Non-pigmented ciliary epithelial cell (primary cell): ENCODE measurements around the gene RPL31.

Experiments used
- DNase-seq: peaks from one replicate; pipeline ENCODE4 v3.0.0-alpha.2; 2010; ENCODE audit warnings: low read depth

The RPL31 gene

DNA sequence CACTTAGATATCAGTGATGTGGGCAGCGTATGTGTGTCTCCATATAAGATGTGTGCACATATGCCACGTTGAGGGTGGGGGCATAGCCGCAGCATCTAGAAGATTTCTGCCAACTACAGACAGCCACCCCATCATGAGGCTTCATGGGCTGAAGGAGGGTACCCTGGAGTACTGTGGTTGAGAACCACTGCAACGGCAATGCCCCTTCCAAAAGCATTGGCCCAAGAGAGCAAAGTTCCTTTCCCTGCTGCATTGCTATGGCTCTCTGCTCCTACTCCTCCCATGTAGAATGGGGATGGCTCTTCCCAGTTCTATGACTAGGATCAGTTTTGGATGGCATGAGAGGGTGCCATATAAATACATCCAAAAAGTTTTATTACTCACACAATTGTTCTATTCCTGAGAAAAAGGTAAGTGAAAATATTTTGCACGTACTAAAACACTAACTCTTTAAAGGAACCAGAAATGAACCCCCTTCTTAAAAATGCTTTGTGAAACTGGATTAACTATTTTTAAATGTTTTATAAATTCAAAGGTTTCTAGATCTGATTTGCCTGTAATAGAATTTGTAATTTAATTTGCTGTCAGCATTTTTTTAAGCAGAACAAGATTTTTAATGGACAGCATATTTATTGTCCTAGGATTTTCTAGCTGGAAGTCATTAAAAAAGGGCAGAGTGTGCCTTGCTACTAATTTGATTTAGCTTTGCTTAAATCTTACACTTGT, 4.4 kb upstream of the RPL31 start:
- DNase-seq: no peak

DNA sequence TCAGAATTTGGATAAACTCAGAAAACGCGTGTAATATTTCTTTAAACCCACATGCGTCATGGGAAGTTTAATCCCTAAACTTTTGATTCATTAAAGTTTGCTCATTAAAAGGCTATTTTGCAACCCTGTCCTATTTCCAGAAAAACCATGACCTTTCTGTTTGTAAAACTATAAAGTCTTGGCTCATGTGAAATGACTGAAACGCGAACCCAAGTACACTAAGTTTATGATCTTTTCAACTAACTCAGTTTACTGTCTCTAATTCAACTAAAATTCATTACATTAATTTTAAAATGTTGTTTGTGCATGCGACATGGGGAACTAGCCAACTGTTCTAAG, 3.9 kb upstream of the RPL31 start:
- no peak for DNase-seq

DNA sequence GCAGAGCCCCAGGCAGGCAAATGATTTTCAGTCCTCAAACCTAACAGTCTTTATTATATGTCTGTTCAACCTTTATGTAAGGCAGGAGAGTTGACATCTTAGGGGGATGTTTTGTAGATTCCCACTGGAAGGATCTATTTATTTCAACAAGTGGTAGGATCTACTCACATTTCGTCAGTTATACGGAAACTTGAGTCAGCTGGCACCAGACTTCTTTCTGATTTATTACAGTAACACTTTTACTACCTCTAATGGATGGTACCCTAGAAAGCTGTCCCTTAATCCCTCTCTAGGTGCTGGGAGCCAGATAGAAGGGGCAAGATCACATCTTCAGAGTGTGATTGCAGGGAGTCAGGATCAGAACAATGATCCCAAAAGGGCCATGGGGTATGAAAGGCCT, 2.1 kb upstream of the RPL31 start:
- no peak for DNase-seq

DNA sequence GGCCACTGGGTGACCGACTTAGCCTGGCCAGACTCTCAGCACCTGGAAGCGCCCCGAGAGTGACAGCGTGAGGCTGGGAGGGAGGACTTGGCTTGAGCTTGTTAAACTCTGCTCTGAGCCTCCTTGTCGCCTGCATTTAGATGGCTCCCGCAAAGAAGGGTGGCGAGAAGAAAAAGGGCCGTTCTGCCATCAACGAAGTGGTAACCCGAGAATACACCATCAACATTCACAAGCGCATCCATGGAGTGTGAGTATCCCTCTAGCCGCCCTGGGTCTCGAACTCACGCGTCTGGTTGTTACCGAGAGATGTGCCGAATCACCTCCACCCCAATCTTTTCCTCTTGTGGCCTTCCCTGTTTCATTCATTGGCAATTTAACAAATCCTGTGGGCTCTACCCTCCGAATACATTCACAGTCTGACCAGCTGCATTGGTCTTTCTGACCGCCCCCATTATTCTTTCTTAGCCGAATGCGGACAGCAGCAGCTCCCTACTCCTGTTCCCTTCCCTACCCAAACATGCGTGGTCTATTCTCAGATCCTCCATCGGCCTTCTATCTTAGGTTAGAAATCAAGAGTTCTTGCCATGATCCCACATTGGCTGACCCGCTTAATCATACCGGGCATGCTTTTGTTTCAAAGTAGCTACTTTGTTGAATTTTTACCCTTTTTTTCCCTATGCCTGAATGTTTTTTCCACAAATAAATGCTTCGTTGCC, 631 bp downstream of the RPL31 start:
- DNase-seq: no peak

DNA sequence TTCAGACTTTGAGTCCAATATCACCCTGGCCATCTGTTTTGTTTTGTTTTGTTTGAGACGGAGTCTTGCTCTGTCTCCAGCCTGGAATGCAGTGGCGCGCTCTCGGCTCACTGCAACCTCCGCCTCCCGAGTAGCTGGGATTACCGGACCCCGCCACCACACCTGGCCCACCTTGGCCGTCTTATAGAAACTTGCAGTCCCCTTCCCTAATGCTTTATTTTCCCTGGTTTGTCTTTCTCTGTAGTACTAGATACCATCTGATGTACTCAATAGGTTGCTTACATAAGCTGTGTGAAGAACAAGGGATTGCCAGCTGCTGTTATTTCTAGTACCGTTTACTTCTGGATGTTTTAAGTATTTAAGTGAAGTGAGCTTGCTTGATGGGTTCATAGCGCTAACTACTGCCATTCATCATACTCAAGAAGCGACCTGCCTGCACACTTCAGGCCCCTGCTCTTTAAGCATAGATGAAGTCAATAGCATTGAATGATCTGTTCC, 1.2 kb downstream of the RPL31 start:
- no peak for DNase-seq

DNA sequence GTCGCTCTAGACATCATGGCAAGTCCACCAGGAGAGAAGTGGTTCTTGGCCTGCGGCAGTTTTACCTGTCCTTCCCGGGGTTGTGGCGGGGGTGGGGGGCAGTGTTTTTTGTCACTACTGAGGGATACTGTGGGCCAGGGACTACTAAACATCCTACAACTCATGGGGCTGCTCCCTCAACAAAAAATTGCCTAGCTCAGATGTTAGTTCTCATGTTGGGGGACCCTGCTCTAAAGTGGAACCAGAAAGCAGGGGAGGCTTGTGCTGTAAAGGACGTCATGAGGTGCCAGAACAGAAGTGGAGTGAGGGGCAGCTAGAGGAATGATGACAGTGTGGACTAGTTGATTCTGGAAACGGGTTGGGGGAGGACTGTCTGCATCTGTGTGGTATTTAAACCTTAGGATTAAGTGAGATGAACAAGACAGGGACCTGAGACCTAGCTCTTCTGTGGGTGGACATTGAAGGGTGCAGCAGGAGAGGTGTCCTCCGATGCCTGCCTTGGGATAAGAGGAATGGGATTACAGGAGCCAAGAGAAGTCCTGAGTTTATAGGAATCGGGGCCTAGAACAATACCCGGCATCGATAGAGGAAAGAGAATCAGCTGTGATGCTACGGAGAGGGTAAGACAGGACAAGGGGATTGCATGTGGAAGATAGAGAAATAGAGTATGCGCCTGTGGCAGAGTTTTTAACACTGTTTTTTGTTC, 2.7 kb downstream of the RPL31 start:
- DNase-seq: no peak

DNA sequence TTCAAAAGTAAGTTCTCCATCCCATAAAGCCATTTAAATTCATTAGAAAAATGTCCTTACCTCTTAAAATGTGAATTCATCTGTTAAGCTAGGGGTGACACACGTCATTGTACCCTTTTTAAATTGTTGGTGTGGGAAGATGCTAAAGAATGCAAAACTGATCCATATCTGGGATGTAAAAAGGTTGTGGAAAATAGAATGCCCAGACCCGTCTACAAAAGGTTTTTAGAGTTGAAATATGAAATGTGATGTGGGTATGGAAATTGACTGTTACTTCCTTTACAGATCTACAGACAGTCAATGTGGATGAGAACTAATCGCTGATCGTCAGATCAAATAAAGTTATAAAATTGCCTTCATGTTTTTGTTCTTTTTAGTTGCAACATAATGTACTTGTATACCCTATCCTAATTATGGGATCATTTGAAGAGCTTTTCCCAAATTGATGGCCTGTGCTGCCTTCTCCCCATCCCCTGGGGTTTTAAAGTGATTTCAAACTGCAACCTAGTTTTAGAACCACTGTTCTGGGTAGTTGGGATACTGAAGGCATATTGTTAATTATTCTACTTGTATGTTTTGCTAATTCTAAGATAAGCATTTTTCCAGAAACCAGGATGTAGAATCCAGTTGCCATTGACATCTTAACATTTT, 4.1 kb downstream of the RPL31 start:
- DNase-seq: no peak

DNA sequence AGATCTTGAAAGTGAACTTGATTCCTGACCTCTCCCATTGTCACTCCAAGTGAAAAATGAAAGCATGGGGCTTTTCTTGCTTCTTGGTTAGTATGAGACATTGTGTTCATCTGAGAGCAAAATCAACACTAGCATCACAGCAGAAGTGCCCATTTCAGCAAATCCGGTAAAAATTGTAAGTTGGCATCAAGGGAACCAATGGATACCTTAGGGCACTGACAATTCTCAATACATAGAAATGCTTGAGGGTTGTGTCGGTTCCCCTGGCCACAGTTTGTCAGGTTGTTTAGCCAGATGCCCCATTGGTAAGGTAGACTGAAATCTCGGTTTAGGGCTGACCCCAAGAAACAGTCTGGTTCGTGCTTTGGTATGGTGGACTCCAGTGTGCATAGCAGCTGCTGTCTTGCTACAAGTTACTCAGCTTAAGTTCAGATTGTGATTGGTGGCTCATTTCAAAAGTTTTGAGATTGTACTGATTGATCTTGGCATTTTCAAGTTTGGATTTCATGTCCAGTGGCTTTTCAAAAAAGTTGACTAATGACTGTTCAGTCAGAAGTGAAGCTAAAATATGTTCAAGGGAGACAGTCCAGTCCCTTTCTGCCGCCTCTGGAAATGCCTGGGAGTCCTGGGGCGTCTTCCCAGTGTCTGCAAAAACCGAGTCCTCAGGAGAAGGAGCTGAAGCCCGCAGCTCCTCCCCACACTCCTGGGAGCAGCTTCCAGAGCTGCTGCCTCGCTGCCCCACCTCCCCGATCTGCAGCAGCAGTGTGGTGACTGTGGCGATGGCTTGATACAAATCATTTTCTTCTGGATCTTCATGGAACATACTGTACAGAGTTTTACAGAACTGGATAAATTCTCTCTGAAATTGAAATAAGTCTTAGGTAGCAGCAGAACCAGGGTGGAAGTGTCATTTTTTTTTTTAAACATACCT, 5.6 kb downstream of the RPL31 start:
- DNase-seq: no peak

DNA sequence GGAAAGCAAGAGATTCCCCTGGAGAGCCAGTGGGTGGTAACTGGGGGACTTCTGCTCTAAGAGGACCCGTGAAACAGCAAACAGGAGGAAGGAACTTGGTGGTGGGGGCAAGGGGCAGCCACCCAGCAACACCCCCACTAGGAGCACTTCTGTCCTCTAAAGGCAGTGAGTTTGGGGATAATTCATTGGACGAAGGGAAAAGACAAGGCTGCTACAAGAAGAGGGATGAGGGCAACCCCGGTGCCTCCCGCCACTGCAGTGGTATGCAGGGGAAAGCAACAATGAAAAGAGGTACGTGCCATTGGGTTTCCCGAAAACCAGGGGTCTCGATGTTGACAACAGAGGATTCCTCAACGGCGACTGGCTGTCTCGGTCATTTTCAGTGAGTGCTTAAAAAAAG, 9.1 kb downstream of the RPL31 start:
- DNase-seq: no peak

DNA sequence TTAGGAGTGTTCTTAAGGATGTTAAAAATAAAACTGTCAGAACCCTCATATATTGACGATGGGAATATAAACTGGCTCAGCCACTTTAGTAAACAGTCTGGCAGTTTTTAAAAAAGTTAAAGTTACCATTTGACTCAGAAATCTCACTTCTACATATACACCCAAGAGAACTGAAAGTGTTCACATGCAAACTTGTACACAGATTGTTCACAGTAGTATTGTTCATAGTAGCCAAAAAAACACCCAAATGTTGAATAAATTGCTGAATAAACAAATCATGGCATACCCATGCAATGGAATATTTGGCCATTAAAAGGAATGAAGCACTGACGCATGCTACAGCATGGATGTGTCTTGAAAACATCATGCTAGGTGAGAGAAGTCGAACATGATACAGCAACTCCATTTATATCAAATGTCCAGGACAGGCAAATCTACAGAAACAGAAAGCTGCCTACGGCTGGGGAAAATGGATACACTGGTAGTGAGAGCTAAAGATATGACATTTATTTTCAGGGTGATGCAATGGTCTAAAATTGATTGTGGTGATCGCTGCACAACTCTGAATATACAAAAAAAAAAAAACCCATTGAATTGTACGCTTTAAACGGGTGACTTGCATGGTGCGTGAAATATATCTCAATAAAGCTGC, 10.1 kb downstream of the RPL31 start:
- DNase-seq: no peak

DNA sequence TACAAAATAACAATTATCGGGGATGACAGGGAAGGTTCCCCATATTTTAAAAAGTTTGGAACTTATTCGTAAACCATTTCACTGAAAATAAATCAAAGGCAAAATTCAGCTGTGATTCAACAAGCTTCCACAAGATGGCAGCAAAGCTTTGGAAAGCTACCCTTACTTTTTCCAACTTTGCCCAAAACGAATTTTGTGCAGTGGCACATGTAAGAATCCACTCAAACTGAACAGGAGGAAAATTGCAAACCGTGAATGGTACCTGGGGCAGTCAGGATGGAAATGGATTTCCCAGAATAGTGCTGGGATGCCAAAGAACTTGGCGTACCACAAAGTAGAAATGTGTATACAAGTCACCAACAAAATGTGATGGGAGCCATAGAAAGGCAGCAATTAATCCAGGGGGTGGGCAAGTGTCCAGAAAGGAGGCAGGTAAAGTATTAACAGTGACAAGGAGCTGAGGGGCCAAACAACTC, 10.7 kb downstream of the RPL31 start:
- no peak for DNase-seq

DNA sequence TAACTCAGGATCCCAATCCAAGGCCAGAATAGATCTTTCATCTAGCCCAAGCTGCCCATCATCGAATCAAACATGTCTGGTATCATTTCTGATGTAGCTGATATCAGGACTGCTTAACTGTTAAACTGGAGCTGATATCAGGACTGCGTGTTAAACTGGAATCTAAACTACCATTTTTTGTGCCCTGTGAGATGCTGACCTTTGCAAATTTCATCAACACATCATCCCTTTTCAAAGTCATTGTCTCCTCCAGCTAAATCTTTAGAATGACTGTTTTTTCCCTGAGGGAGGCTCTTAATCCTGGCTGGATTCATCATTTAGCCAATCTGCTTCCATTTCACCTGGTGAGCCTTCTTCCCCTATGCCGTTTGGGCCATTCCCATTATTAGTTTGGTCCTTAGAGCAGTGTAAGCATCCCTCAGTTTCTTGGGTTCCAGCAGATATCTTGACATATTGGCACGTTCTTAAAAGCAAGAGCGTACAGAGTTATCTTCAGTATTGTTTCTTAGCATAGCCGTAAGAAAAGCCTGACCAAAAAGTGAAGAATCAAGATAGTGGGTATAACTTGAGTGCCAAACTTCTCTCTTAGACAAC, 12.3 kb downstream of the RPL31 start:
- DNase-seq: no peak

DNA sequence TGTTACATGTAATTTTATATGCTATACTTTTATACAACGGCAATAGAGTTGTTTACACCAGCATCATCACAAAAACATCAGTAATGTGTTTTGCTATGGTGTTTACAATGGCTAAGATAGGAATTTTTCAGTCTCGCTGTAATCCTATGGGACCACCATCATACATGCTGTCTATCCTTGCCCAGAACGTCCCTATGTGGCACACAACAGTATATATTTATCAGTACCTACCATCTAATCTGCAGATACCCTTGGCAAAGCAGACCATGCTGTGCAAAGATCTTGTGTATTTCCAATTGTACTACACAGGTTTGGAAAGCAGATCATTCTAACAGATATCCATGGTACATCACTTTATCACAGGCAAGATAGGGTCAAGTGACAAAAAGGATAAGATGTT, 15.3 kb downstream of the RPL31 start:
- no peak for DNase-seq

DNA sequence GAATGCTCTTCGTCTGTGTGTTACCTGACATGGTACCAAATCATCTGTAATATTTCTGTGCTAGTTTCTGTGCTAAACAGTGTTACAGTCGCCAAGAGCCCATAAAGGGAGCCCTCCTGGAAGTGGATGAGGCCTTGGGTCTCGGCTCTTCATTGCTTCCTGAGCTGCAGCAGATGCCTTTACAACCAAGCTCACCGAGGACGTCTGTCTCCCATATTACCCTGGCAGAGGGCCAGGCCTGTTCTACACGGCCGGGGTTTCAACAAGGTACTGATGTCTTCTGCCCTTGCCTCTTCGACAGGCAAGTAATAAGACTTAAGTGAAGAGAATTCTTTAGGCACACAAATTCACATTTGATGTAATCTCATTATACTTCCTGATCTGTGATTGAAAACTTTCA, 16.8 kb downstream of the RPL31 start:
- DNase-seq: no peak

DNA sequence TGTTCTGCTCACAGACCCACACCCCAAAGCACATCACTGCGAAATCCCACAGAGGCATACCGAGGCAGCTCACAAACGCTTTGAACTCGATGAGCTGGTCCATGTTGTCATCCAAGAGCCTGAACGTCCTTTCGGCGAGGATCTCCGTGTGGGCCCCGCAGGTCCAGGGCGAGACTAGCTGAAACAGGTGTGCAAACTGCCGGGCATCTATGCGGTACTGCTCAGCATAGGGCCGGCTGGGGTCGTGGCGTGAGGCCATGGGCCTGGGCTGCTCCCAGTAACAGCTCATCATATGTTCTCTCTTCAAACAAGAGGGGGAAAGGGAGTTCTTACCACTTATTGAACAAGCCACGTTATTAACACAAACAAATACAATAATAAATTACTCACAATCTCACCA, 20.1 kb downstream of the RPL31 start:
- DNase-seq: no peak

DNA sequence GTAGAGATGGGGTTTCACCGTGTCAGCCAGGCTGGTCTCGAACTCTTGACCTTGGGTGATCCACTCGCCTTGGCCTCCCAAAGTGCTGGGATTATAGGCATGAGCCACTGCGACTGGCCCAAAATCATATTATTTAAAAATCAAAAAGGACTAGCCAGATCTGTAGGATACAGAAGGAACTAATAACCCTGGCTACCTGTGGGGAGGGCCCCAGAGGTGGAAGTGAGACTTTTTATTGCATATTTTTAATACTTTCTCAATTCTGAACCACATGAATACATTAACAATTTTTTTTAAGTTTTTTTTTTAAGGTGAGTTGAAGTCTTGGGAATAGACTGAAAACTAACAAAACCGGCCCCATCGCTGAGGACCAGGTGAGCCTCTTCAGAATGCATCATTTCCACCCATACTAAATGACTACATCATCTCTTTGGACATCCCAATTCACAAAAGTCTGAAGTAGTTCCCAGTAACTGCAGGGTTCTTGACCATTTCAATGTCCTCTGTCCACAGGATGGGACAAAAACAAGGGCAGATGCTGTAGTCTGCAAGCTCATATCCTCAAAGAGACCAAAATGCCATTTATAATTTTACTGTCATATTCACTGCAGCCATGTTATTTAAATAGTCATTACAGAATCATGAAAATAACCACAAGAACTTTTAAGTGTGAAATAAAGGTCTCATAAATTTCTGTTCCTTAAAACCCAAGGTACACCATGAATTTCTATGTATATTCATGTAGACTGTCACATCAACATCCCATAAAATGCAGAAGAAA, 21.4 kb downstream of the RPL31 start:
- no peak for DNase-seq

DNA sequence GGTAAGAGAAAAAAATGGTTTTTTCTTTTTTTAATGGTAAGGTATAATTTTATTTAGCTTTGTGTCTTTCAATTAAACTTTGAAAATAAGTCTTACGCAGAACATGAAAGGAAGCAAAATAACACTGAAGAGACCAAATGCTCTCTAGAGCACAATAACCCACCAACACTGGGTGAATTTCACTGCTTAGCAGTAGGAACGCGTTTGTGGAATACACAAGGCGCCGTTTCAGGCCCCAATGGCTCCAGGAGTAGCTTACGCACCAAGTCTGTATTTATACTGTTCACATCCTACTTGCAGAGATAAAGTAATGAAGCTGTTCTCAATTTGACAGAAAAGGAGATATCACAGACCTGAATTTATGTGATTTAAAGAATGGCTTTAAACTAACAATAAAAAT, 23.5 kb downstream of the RPL31 start:
- DNase-seq: no peak

DNA sequence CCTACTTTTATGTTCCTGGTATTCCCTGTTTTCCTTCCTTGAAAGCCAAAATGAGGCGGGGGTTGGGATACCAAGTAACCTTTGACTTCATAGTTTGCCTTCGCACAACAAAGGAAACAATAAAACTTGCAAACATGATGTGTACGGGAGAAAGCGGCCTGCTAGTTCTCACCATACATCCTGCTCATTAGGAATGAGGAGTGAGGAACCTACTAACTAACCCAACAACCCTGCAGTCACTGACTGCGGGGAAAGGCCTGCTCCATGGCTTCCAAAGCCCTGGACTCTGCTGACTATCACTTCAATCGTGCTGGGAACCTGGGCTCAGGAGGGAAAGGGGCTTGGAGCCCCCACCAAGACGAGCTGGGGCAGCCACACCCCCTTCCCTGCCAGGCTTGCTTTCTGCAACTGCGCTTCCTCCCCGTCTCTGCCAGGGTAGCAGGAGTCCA, 24.2 kb downstream of the RPL31 start:
- DNase-seq: no peak

DNA sequence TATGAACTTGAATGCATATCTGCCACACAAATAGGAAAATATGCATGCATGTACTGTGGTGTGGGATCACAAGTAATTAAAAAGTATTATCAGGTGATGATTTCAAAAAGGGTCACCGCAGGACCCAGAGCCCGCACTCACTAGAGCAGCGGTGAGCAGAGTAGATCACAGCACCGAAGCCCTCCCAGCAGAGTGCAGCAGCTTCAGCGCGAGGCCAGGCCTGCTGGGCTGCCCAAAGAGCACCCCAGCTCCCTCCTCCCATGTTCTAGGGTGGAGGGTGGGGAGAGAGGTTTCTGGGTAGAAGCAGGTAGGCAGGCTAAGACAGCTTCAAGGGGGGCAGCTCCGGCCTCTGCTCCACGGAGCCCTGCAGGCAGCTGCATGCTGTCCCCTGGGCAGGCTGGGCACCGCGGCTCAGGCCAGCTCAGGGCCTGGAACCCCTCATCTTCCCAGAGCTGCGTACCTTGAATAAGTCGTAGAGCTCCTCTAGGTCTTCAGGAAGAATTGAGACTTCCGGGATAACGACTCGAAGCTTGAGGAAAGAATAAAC, 24.9 kb downstream of the RPL31 start:
- no peak for DNase-seq
